ENCODE measurements around the gene ZBTB20.
A peak's percentile ranks its signal among the peaks of the same experiment; 100 is the strongest.

ZBTB20 gene

GRCh38 chr3:114389156-114389555 is 757.9 kb downstream of the ZBTB20 start:
- peaks cover 2 to 21% (median 16%) of the 10 kb centered on the region in 5 donors for H3K4me1 ChIP-seq (ENCODE audit: control insufficient read depth in 5 of 5, insufficient read depth in 5 of 5, low read length in 5 of 5)
- H3K9ac ChIP-seq (ENCODE audit: low read length in 5 of 5), result no peak overlapping the region
- no peaks in the 10 kb centered on the region for H3K27me3 ChIP-seq (ENCODE audit: control insufficient read depth in 5 of 5, insufficient read depth in 4 of 5, low read length in 5 of 5)
- peaks cover 13 to 23% (median 19%) of the 10 kb centered on the region in 5 donors for H3K36me3 ChIP-seq (ENCODE audit: control insufficient read depth in 5 of 5, insufficient read depth in 5 of 5, low read length in 5 of 5)
- H3K27ac ChIP-seq (ENCODE audit: low read depth, low read length), result no peak overlapping the region
- no peaks in the 10 kb centered on the region for H3K9me3 ChIP-seq (ENCODE audit: control insufficient read depth in 5 of 5, low read length in 5 of 5)
- H3K4me3 ChIP-seq (ENCODE audit: low read depth in 1 of 5, low read length in 5 of 5), result no peak overlapping the region

- Histone ChIP-seq H3K27ac (ENCODE audit: low read depth, low read length) (peak overlapping the region; percentile 99), H3K27me3 (ENCODE audit: control insufficient read depth in 5 of 5, insufficient read depth in 4 of 5, low read length in 5 of 5) (no peaks in the 10 kb centered on the region), H3K4me1 (ENCODE audit: control insufficient read depth in 5 of 5, insufficient read depth in 5 of 5, low read length in 5 of 5) (peaks cover 2 to 33% (median 24%) of the 10 kb centered on the region in 5 donors), H3K4me3 (ENCODE audit: low read depth in 1 of 5, low read length in 5 of 5) (peak overlapping the region; percentile 50 to 78 (median 63)), H3K9me3 (ENCODE audit: control insufficient read depth in 5 of 5, low read length in 5 of 5) (no peaks in the 10 kb centered on the region), H3K36me3 (ENCODE audit: control insufficient read depth in 5 of 5, insufficient read depth in 5 of 5, low read length in 5 of 5) (peaks cover 13 to 30% (median 23%) of the 10 kb centered on the region in 5 donors), H3K9ac (ENCODE audit: low read length in 5 of 5) (peak overlapping the region; percentile 71 to 91 (median 76))
These were observed 762.6 kb downstream of the ZBTB20 start for GRCh38 chr3:114384558-114384903.

GRCh38 chr3:114383875-114384557 is 763.1 kb downstream of the ZBTB20 start:
- no peaks in the 10 kb centered on the region for H3K27me3 ChIP-seq (ENCODE audit: control insufficient read depth in 5 of 5, insufficient read depth in 4 of 5, low read length in 5 of 5)
- peak overlapping the region; percentile 71 to 91 (median 76) for H3K9ac ChIP-seq (ENCODE audit: low read length in 5 of 5)
- H3K9me3 ChIP-seq (ENCODE audit: control insufficient read depth in 5 of 5, low read length in 5 of 5), result no peaks in the 10 kb centered on the region
- H3K4me1 ChIP-seq (ENCODE audit: control insufficient read depth in 5 of 5, insufficient read depth in 5 of 5, low read length in 5 of 5), result peaks cover 2 to 33% (median 24%) of the 10 kb centered on the region in 5 donors
- H3K4me3 ChIP-seq (ENCODE audit: low read depth in 1 of 5, low read length in 5 of 5), result peak overlapping the region; percentile 50 to 78 (median 63)
- peaks cover 13 to 30% (median 23%) of the 10 kb centered on the region in 5 donors for H3K36me3 ChIP-seq (ENCODE audit: control insufficient read depth in 5 of 5, insufficient read depth in 5 of 5, low read length in 5 of 5)
- H3K27ac ChIP-seq (ENCODE audit: low read depth, low read length), result peak overlapping the region; percentile 99

- H3K4me3 ChIP-seq (ENCODE audit: low read depth in 1 of 5, low read length in 5 of 5), result no peak overlapping the region
- peaks cover 4 to 45% (median 35%) of the 10 kb centered on the region in 5 donors for H3K4me1 ChIP-seq (ENCODE audit: control insufficient read depth in 5 of 5, insufficient read depth in 5 of 5, low read length in 5 of 5)
- H3K9ac ChIP-seq (ENCODE audit: low read length in 5 of 5), result peak overlapping the region in 1 of 5 donors; percentile 29
These were observed 766.8 kb downstream of the ZBTB20 start for GRCh38 chr3:114380233-114380651.

GRCh38 chr3:114379266-114379665 is 767.8 kb downstream of the ZBTB20 start:
- Histone ChIP-seq H3K36me3 (ENCODE audit: control insufficient read depth in 5 of 5, insufficient read depth in 5 of 5, low read length in 5 of 5) (peaks cover 0 to 24% (median 17%) of the 10 kb centered on the region in 5 donors), H3K4me1 (ENCODE audit: control insufficient read depth in 5 of 5, insufficient read depth in 5 of 5, low read length in 5 of 5) (peaks cover 3 to 38% (median 28%) of the 10 kb centered on the region in 5 donors), H3K4me3 (ENCODE audit: low read depth in 1 of 5, low read length in 5 of 5) (no peak overlapping the region), H3K9me3 (ENCODE audit: control insufficient read depth in 5 of 5, low read length in 5 of 5) (no peaks in the 10 kb centered on the region), H3K9ac (ENCODE audit: low read length in 5 of 5) (no peak overlapping the region), H3K27ac (ENCODE audit: low read depth, low read length) (peak overlapping the region; percentile 71), H3K27me3 (ENCODE audit: control insufficient read depth in 5 of 5, insufficient read depth in 4 of 5, low read length in 5 of 5) (no peaks in the 10 kb centered on the region)

More at GRCh38 chr3:114380233-114380651, 766.8 kb downstream of the ZBTB20 start:
- H3K27me3 ChIP-seq (ENCODE audit: control insufficient read depth in 5 of 5, insufficient read depth in 4 of 5, low read length in 5 of 5), result no peaks in the 10 kb centered on the region
- H3K36me3 ChIP-seq (ENCODE audit: control insufficient read depth in 5 of 5, insufficient read depth in 5 of 5, low read length in 5 of 5), result peaks cover 0 to 24% (median 17%) of the 10 kb centered on the region in 5 donors
- H3K9me3 ChIP-seq (ENCODE audit: control insufficient read depth in 5 of 5, low read length in 5 of 5), result no peaks in the 10 kb centered on the region
- H3K27ac ChIP-seq (ENCODE audit: low read depth, low read length), result peak overlapping the region; percentile 71

GRCh38 chr3:114378760-114379159 is 768.3 kb downstream of the ZBTB20 start:
- Histone ChIP-seq H3K36me3 (ENCODE audit: control insufficient read depth in 5 of 5, insufficient read depth in 5 of 5, low read length in 5 of 5) (peaks cover 0 to 24% (median 17%) of the 10 kb centered on the region in 5 donors), H3K27ac (ENCODE audit: low read depth, low read length) (no peak overlapping the region), H3K27me3 (ENCODE audit: control insufficient read depth in 5 of 5, insufficient read depth in 4 of 5, low read length in 5 of 5) (no peaks in the 10 kb centered on the region), H3K9ac (ENCODE audit: low read length in 5 of 5) (no peak overlapping the region), H3K4me1 (ENCODE audit: control insufficient read depth in 5 of 5, insufficient read depth in 5 of 5, low read length in 5 of 5) (peaks cover 3 to 37% (median 28%) of the 10 kb centered on the region in 5 donors), H3K4me3 (ENCODE audit: low read depth in 1 of 5, low read length in 5 of 5) (no peak overlapping the region), H3K9me3 (ENCODE audit: control insufficient read depth in 5 of 5, low read length in 5 of 5) (no peaks in the 10 kb centered on the region)

- Histone ChIP-seq H3K4me3 (ENCODE audit: low read depth in 1 of 5, low read length in 5 of 5) (no peak overlapping the region), H3K4me1 (ENCODE audit: control insufficient read depth in 5 of 5, insufficient read depth in 5 of 5, low read length in 5 of 5) (peaks cover 3 to 32% (median 23%) of the 10 kb centered on the region in 5 donors), H3K27me3 (ENCODE audit: control insufficient read depth in 5 of 5, insufficient read depth in 4 of 5, low read length in 5 of 5) (no peaks in the 10 kb centered on the region), H3K36me3 (ENCODE audit: control insufficient read depth in 5 of 5, insufficient read depth in 5 of 5, low read length in 5 of 5) (peaks cover 0 to 24% (median 17%) of the 10 kb centered on the region in 5 donors), H3K9me3 (ENCODE audit: control insufficient read depth in 5 of 5, low read length in 5 of 5) (no peaks in the 10 kb centered on the region), H3K27ac (ENCODE audit: low read depth, low read length) (no peak overlapping the region), H3K9ac (ENCODE audit: low read length in 5 of 5) (no peak overlapping the region)
These were observed 769.7 kb downstream of the ZBTB20 start for GRCh38 chr3:114377426-114377825.

- Histone ChIP-seq H3K4me3 (ENCODE audit: low read depth in 1 of 5, low read length in 5 of 5) (no peak overlapping the region), H3K9ac (ENCODE audit: low read length in 5 of 5) (no peak overlapping the region), H3K27ac (ENCODE audit: low read depth, low read length) (no peak overlapping the region), H3K9me3 (ENCODE audit: control insufficient read depth in 5 of 5, low read length in 5 of 5) (no peaks in the 10 kb centered on the region), H3K27me3 (ENCODE audit: control insufficient read depth in 5 of 5, insufficient read depth in 4 of 5, low read length in 5 of 5) (no peaks in the 10 kb centered on the region), H3K4me1 (ENCODE audit: control insufficient read depth in 5 of 5, insufficient read depth in 5 of 5, low read length in 5 of 5) (peaks cover 3 to 32% (median 23%) of the 10 kb centered on the region in 5 donors), H3K36me3 (ENCODE audit: control insufficient read depth in 5 of 5, insufficient read depth in 5 of 5, low read length in 5 of 5) (peaks cover 0 to 24% (median 17%) of the 10 kb centered on the region in 5 donors)
These were observed 770.4 kb downstream of the ZBTB20 start for GRCh38 chr3:114376516-114377185.

GRCh38 chr3:114375608-114376421 is 771.3 kb downstream of the ZBTB20 start:
- peaks cover 3 to 25% (median 23%) of the 10 kb centered on the region in 5 donors for H3K4me1 ChIP-seq (ENCODE audit: control insufficient read depth in 5 of 5, insufficient read depth in 5 of 5, low read length in 5 of 5)
- H3K4me3 ChIP-seq (ENCODE audit: low read depth in 1 of 5, low read length in 5 of 5), result no peak overlapping the region
- H3K27ac ChIP-seq (ENCODE audit: low read depth, low read length), result no peak overlapping the region
- peaks cover 4 to 24% (median 17%) of the 10 kb centered on the region in 5 donors for H3K36me3 ChIP-seq (ENCODE audit: control insufficient read depth in 5 of 5, insufficient read depth in 5 of 5, low read length in 5 of 5)
- no peak overlapping the region for H3K9ac ChIP-seq (ENCODE audit: low read length in 5 of 5)
- no peaks in the 10 kb centered on the region for H3K27me3 ChIP-seq (ENCODE audit: control insufficient read depth in 5 of 5, insufficient read depth in 4 of 5, low read length in 5 of 5)
- H3K9me3 ChIP-seq (ENCODE audit: control insufficient read depth in 5 of 5, low read length in 5 of 5), result no peaks in the 10 kb centered on the region
